IPS DF 19.7 (cell line): ENCODE results near the gene OTOP2.

ENCODE experiments used
- DNase-seq: peaks from one replicate; pipeline ENCODE4 v3.0.0-alpha.2; 2013; ENCODE audit warnings: low read depth, low spot score

OTOP2 gene

GRCh38 chr17:74924250-74924948, at the start of gene OTOP2:
TSS of gene OTOP2 (plus strand) at chr17:74924273. CDS start at chr17:74924633, 360 bp downstream.
- no peak for DNase-seq

- no peak for DNase-seq
Observed at GRCh38 chr17:74874615-74875037, 49.4 kb upstream of the OTOP2 start.

GRCh38 chr17:74875155-74875976, 48.7 kb upstream of the OTOP2 start:
- DNase-seq: no peak

GRCh38 chr17:74875977-74876593, 48.0 kb upstream of the OTOP2 start:
- DNase-seq: no peak

- no peak for DNase-seq
Observed at GRCh38 chr17:74877592-74878548, 46.2 kb upstream of the OTOP2 start.

GRCh38 chr17:74878658-74879057, 45.4 kb upstream of the OTOP2 start:
- no peak for DNase-seq

GRCh38 chr17:74879308-74879707, 44.8 kb upstream of the OTOP2 start:
- DNase-seq: no peak

GRCh38 chr17:74881073-74881472, 43.0 kb upstream of the OTOP2 start:
- no peak for DNase-seq

- DNase-seq: no peak
Observed at GRCh38 chr17:74882517-74883240, 41.4 kb upstream of the OTOP2 start.

GRCh38 chr17:74883241-74883745, 40.8 kb upstream of the OTOP2 start:
- DNase-seq: no peak

GRCh38 chr17:74888469-74888868, 35.6 kb upstream of the OTOP2 start:
- DNase-seq: no peak

- no peak for DNase-seq
Observed at GRCh38 chr17:74890554-74890953, 33.5 kb upstream of the OTOP2 start.

- DNase-seq: no peak
Observed at GRCh38 chr17:74892013-74892841, 31.8 kb upstream of the OTOP2 start.

- DNase-seq: no peak
Observed at GRCh38 chr17:74892974-74893911, 30.8 kb upstream of the OTOP2 start, which contains the start of gene FADS6. TSS of gene FADS6 (minus strand) at chr17:74893633. CDS start at chr17:74893595, 38 bp downstream.

GRCh38 chr17:74893936-74894671, 30.0 kb upstream of the OTOP2 start:
- DNase-seq: no peak

- no peak for DNase-seq
Observed at GRCh38 chr17:74898376-74898946, 25.6 kb upstream of the OTOP2 start.

- DNase-seq: no peak
Observed at GRCh38 chr17:74900208-74900607, 23.9 kb upstream of the OTOP2 start.
